Sigmoid colon (tissue), 4 donors: Measurements from ENCODE around the gene MAT2A.

ENCODE experiments used
- POLR2AphosphoS5 ChIP-seq, 4 donors: sonication (generic); formaldehyde crosslinking; IDR thresholded peaks; one replicate each; pipeline ENCODE4 v1.6.1; 2017; ENCODE audit warnings: antibody characterized with exemption in 4 of 4
- TF ChIP-seq, protein P1 (sequence below), 4 experiments: fragments of 450-650 bp in 3 of 4; fragments of 200-600 bp in 1 of 4; IDR thresholded peaks; one replicate each; pipeline ENCODE4 v1.5.1; 2016 to 2019; ENCODE audit warnings: antibody characterized with exemption in 4 of 4, mild to moderate bottlenecking in 3 of 4, moderate library complexity in 2 of 4

DNA sequence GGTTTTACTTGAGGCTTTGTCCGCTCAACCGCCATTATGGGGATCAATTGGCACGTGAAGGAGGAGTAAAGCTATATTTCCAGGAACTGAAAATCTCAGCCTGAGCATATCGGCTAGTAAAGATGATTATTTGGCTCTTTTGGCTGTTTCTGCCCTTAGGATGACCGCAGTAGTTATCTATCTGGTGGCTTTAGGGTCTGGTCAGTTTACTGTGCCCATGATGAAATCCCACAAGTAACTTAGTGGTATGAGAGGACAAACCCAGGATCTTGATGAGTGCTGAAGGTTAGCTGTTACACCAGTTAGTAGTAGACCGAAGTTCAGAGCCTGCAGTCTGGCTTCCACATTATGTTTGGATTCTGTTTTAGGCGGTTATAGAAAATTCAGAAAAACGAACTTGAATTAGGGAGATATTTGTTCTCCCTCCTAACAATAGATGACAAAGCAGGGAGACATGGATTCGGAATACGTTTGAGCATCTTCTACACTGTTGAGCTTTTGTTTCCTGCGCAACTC lies 1.2 kb downstream of the MAT2A start:
- TF ChIP-seq, protein P1, sequence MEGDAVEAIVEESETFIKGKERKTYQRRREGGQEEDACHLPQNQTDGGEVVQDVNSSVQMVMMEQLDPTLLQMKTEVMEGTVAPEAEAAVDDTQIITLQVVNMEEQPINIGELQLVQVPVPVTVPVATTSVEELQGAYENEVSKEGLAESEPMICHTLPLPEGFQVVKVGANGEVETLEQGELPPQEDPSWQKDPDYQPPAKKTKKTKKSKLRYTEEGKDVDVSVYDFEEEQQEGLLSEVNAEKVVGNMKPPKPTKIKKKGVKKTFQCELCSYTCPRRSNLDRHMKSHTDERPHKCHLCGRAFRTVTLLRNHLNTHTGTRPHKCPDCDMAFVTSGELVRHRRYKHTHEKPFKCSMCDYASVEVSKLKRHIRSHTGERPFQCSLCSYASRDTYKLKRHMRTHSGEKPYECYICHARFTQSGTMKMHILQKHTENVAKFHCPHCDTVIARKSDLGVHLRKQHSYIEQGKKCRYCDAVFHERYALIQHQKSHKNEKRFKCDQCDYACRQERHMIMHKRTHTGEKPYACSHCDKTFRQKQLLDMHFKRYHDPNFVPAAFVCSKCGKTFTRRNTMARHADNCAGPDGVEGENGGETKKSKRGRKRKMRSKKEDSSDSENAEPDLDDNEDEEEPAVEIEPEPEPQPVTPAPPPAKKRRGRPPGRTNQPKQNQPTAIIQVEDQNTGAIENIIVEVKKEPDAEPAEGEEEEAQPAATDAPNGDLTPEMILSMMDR (IDR thresholded peaks at IDR 0.05) = no peak
- peak in 1 of 4 donors; percentile 2 for TF ChIP-seq POLR2AphosphoS5 (IDR thresholded peaks at IDR 0.05)
